NK-92 (cell line): ENCODE results near the gene MYL7.

Source experiments
- DNase-seq: peaks from one replicate; lab custom pipeline; 2025; ENCODE audit not compliant: unreplicated experiment; lab: John Stamatoyannopoulos, UW

The MYL7 gene

GRCh38 chr7:44101966-44102845, 38.9 kb downstream of the MYL7 start:
- no peak for DNase-seq

- DNase-seq: no peak
Observed at GRCh38 chr7:44101303-44101965, 39.7 kb downstream of the MYL7 start.

- no peak for DNase-seq
Observed at GRCh38 chr7:44100458-44101302, 40.5 kb downstream of the MYL7 start.

DNA sequence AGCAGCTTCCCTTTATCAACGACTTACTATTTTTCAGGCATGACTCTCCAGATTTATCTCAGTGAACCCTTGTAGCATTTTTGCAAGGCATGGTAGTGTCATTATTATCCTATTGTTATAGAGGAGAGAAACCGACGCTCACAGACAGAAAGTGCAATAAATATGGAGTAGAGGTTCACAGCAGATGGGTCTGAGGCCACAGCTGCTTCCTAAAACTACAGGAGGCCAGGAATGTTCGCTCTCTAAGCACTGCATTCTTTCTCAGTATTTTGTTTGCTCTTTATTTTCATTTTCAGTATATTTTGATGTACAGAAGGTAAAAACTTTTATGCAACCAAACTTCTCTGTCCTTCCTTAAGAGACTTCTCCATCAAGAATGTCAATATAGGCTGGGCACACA, 41.5 kb downstream of the MYL7 start:
- no peak for DNase-seq

DNA sequence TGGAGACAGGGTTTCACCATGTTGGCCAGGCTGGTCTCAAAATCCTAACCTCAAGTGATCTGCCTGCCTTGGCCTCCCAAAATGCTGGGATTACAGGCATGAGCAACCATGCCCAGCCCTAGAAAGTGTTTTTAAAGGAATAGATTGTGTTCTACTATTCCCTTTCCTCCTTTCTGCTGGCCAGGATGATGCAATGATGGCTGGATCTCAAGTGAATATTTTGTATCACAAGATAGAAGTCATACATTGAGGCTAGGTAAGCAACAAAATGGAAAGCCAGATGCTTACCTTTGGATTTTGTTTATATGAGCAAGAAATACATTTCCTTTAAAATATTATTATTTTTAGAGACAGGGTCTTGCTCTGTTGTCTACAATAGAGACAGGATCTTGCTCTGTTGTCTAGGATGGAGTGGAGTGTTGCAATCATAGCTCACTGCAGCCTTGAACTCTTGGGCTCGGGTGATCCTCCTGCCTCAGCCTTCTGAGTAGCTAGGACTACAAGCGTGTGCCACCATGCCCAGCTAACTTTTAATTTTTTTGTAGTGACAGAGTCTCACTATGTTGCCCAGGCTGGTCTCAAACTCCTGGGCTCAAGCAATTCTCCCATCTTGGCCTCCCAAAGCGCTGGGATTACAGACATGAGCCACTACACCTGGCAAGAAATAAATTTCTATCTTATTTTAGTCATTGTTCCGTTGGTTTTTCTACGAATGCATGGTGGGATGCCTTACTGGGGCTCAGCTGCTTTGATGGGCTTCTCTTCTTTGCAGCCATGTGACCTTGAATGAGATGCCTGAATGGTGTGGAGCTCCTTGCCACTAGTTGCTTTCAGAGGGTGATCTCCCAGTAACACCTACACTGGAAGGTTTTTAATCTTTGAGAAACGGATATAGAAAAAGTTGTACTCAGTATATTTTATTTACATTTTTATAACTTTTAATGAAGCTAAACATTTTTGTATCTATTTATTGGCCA, 42.8 kb downstream of the MYL7 start:
- DNase-seq: no peak

GRCh38 chr7:44097064-44097932, 43.8 kb downstream of the MYL7 start:
- DNase-seq: no peak

- no peak for DNase-seq
Observed at GRCh38 chr7:44096326-44096881, 44.7 kb downstream of the MYL7 start.

- DNase-seq: no peak
Observed at GRCh38 chr7:44095781-44096180, 45.4 kb downstream of the MYL7 start.

DNA sequence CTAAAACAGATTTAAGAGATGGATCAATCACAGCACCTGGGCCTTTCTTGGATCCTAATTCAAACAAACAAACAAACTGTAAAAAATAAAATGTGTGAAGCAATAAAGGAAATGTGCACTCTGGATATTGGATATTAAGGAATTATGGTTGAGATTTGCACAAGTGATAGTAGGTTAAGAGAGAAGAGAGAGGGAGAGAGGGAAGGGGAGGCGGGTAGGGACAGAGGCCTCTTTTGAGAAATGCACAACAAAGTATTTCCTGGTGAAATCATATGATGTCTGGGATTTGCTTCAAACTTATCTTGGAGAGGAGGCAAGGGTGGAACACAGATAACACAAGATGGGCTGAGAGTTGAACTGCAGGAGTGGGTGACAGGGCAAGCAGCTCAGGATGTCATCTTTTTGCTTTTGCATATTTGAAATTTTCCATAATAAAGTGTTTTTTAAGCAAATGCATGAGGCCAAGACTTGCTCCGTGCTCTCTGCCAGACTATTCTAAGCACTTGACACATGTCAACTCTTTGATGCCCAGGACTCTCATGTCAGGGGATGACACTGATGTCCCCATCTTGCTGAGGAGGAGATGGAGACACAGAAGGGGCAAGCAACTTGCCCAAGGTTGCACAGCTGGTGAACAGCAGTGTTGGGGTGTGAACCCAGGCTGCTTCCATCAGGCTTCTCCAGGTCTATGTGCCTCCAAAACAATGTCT, 46.1 kb downstream of the MYL7 start:
- no peak for DNase-seq

DNA sequence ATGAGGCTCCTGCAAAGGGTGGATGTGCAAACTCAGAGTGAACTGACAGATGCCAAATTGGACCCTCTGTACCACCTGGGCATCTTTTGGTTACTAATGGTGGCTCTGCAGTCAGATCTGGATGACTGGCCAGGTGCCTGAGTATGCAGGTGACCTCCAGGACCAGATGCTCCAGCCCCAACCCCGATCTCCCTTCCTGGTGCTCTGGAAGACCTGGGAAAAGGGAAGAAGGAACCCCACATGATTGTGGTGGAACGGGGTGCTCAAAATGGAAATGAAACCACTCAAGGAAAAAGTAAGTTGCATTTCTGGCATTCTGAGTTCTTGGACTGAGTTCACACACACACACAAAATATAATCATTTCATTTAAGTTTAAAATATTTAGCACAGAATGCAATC, 46.8 kb downstream of the MYL7 start:
- no peak for DNase-seq

GRCh38 chr7:44093102-44093641, 48.0 kb downstream of the MYL7 start:
- no peak for DNase-seq
